Measurements from ENCODE around the gene MAP2K5.

MAP2K5 gene

GRCh38 chr15:67788986-67789385, 246.5 kb downstream of the MAP2K5 start:
- DNase-seq, result no peak

GRCh38 chr15:67790610-67791319, 248.3 kb downstream of the MAP2K5 start:
- no peak for DNase-seq

GRCh38 chr15:67792250-67792942, 249.9 kb downstream of the MAP2K5 start:
- no peak for DNase-seq

- no peak for DNase-seq
Observed at GRCh38 chr15:67794832-67795574, 252.5 kb downstream of the MAP2K5 start.

- DNase-seq, result no peak
Observed at GRCh38 chr15:67796196-67797127, 254.0 kb downstream of the MAP2K5 start.

- DNase-seq, result no peak
Observed at GRCh38 chr15:67799801-67800205, 257.3 kb downstream of the MAP2K5 start.

- no peak for DNase-seq
Observed at GRCh38 chr15:67801142-67801541, 258.6 kb downstream of the MAP2K5 start.

- DNase-seq, result no peak
Observed at GRCh38 chr15:67801926-67802914, 259.7 kb downstream of the MAP2K5 start.

- no peak for DNase-seq
Observed at GRCh38 chr15:67803299-67803698, 260.8 kb downstream of the MAP2K5 start.

- no peak for DNase-seq
Observed at GRCh38 chr15:67803996-67804843, 261.7 kb downstream of the MAP2K5 start.

GRCh38 chr15:67805008-67805665, 262.6 kb downstream of the MAP2K5 start:
- DNase-seq, result no peak

GRCh38 chr15:67805666-67806516, 263.4 kb downstream of the MAP2K5 start:
- DNase-seq, result no peak

GRCh38 chr15:67806536-67806935, 264.0 kb downstream of the MAP2K5 start:
- no peak for DNase-seq

- no peak for DNase-seq
Observed at GRCh38 chr15:67807141-67807540, 264.6 kb downstream of the MAP2K5 start.

GRCh38 chr15:67807836-67808235, 265.3 kb downstream of the MAP2K5 start:
- no peak for DNase-seq

GRCh38 chr15:67808821-67809220, 266.3 kb downstream of the MAP2K5 start:
- no peak for DNase-seq

- no peak for DNase-seq
Observed at GRCh38 chr15:67809441-67809840, 266.9 kb downstream of the MAP2K5 start.

GRCh38 chr15:67809866-67810265, 267.4 kb downstream of the MAP2K5 start:
- DNase-seq, result no peak

GRCh38 chr15:67812241-67812644, 269.7 kb downstream of the MAP2K5 start:
- no peak for DNase-seq
